HEK293 (cell line): ENCODE results near the gene ABCC11.

Experiments used
- CTCF ChIA-PET: fragments of 350-600 bp; formaldehyde crosslinking; extraction: SDS; loops from one replicate; lab custom pipeline; 2021; ENCODE audit warnings: antibody characterized with exemption; lab: Yijun Ruan, JAX
- POLR2A ChIA-PET: fragments of 300-600 bp; formaldehyde crosslinking; extraction: SDS; loops from one replicate; lab custom pipeline; 2020; ENCODE audit warnings: antibody characterized with exemption, inconsistent platforms; lab: Yijun Ruan, JAX
- H3K27ac ChIP-seq: fragments of 200-500 bp; sonication (Bioruptor generic); 2 replicates; pipeline ENCODE4 v1.5.1; 2014; ENCODE audit warnings: low read depth, low read length, control low read depth, inconsistent platforms; ENCODE audit errors: extremely low read depth
- H3K36me3 ChIP-seq, 2 experiments: fragments of 200-500 bp in 1 of 2; sonication (Bioruptor generic) in 1 of 2; 1 replicate in 1 of 2; 2 replicates in 1 of 2; pipeline ENCODE4 v1.5.1; 2014 to 2017; ENCODE audit warnings: inconsistent platforms in 2 of 2, low read length in 2 of 2; ENCODE audit not compliant: control insufficient read depth in 2 of 2, insufficient read depth in 1 of 2
- H3K4me1 ChIP-seq: fragments of 200-500 bp; sonication (Bioruptor generic); 2 replicates; pipeline ENCODE4 v1.5.1; 2014; ENCODE audit warnings: mild to moderate bottlenecking, low read length, inconsistent platforms; ENCODE audit not compliant: control insufficient read depth, insufficient read depth
- H3K4me3 ChIP-seq: 2 replicates; pipeline ENCODE4 v1.5.1; 2011; ENCODE audit warnings: low read depth, mild to moderate bottlenecking, control low read depth, low read length, moderate library complexity
- H3K9me3 ChIP-seq: fragments of 200-500 bp; sonication (Bioruptor generic); 2 replicates; pipeline ENCODE4 v1.5.1; 2014; ENCODE audit warnings: low read depth, low read length, inconsistent platforms; ENCODE audit not compliant: control insufficient read depth, insufficient read depth
- BCL11A ChIP-seq: fragments of 450-650 bp; formaldehyde crosslinking; IDR thresholded peaks from 2 replicates; pipeline ENCODE4 v1.5.1; 2016; ENCODE audit warnings: low read depth, missing biosample characterization, missing genetic modification characterization
- EGR2 ChIP-seq: fragments of 450-650 bp; formaldehyde crosslinking; IDR thresholded peaks from 2 replicates; pipeline ENCODE4 v1.5.1; 2016; ENCODE audit warnings: low read depth, missing biosample characterization, missing genetic modification characterization
- GLIS1 ChIP-seq: fragments of 450-650 bp; formaldehyde crosslinking; IDR thresholded peaks from 2 replicates; pipeline ENCODE4 v1.5.1; 2016; ENCODE audit warnings: missing biosample characterization, missing genetic modification characterization
- KLF8 ChIP-seq: fragments of 450-650 bp; formaldehyde crosslinking; IDR thresholded peaks from 2 replicates; pipeline ENCODE4 v1.5.1; 2016; ENCODE audit warnings: missing biosample characterization, missing genetic modification characterization
- REPIN1 ChIP-seq: fragments of 450-650 bp; formaldehyde crosslinking; IDR thresholded peaks from 2 replicates; pipeline ENCODE4 v1.5.1; 2017; ENCODE audit warnings: missing biosample characterization, missing genetic modification characterization, low read depth
- ZEB2 ChIP-seq: fragments of 450-650 bp; formaldehyde crosslinking; IDR thresholded peaks from 2 replicates; pipeline ENCODE4 v1.5.1; 2016; ENCODE audit warnings: missing biosample characterization, missing genetic modification characterization
- ZNF366 ChIP-seq: fragments of 450-650 bp; formaldehyde crosslinking; conservative IDR thresholded peaks from 2 replicates; pipeline ENCODE4 v1.5.1; 2016; ENCODE audit warnings: missing biosample characterization, missing genetic modification characterization
- ZNF391 ChIP-seq: fragments of 450-650 bp; formaldehyde crosslinking; IDR thresholded peaks from 2 replicates; pipeline ENCODE4 v1.5.1; 2016; ENCODE audit warnings: low read depth, missing biosample characterization, missing genetic modification characterization, borderline replicate concordance
- ZNF426 ChIP-seq: fragments of 450-650 bp; formaldehyde crosslinking; IDR thresholded peaks from 2 replicates; pipeline ENCODE4 v1.5.1; 2017; ENCODE audit warnings: missing biosample characterization, missing genetic modification characterization, mild to moderate bottlenecking, inconsistent platforms, moderate library complexity
- ZNF510 ChIP-seq: fragments of 450-650 bp; formaldehyde crosslinking; IDR thresholded peaks from 2 replicates; pipeline ENCODE4 v1.5.1; 2018; ENCODE audit warnings: mild to moderate bottlenecking, missing genetic modification characterization, missing biosample characterization; ENCODE audit not compliant: insufficient replicate concordance
- ZNF544 ChIP-seq: fragments of 450-650 bp; formaldehyde crosslinking; IDR thresholded peaks from 2 replicates; pipeline ENCODE4 v1.5.0; 2017; ENCODE audit warnings: missing biosample characterization, missing genetic modification characterization
- ZNF548 ChIP-seq: fragments of 450-650 bp; formaldehyde crosslinking; IDR thresholded peaks from 2 replicates; pipeline ENCODE4 v1.5.1; 2016; ENCODE audit warnings: missing biosample characterization, missing genetic modification characterization
- ZNF585B ChIP-seq: fragments of 450-650 bp; formaldehyde crosslinking; IDR thresholded peaks from 2 replicates; pipeline ENCODE4 v1.5.1; 2016; ENCODE audit warnings: missing biosample characterization, missing genetic modification characterization
- ZNF670 ChIP-seq: fragments of 450-650 bp; formaldehyde crosslinking; IDR thresholded peaks from 2 replicates; pipeline ENCODE4 v1.5.1; 2016; ENCODE audit warnings: missing biosample characterization, missing genetic modification characterization, low read depth
- ZNF837 ChIP-seq: fragments of 450-650 bp; formaldehyde crosslinking; IDR thresholded peaks from 2 replicates; pipeline ENCODE4 v1.5.1; 2016; ENCODE audit warnings: missing biosample characterization, missing genetic modification characterization
- TF ChIP-seq, protein P1 (sequence below): fragments of 450-650 bp; formaldehyde crosslinking; IDR thresholded peaks from 2 replicates; pipeline ENCODE4 v1.5.1; 2017; ENCODE audit warnings: missing biosample characterization, missing genetic modification characterization
- TF ChIP-seq, protein P2 (sequence below): fragments of 450-650 bp; IDR thresholded peaks from 2 replicates; pipeline ENCODE4 v1.5.1; 2018; ENCODE audit warnings: missing biosample characterization, mild to moderate bottlenecking, missing genetic modification characterization
- TF ChIP-seq, protein P3 (sequence below): IDR thresholded peaks from 2 replicates; pipeline ENCODE4 v1.6.1; 2011; ENCODE audit warnings: mild to moderate bottlenecking, low read depth, low read length, borderline replicate concordance
- TF ChIP-seq, protein P4 (sequence below): fragments of 450-650 bp; formaldehyde crosslinking; IDR thresholded peaks from 2 replicates; pipeline ENCODE4 v1.5.1; 2016; ENCODE audit warnings: missing biosample characterization, missing genetic modification characterization
- TF ChIP-seq, protein P5 (sequence below): fragments of 450-650 bp; formaldehyde crosslinking; IDR thresholded peaks from 2 replicates; pipeline ENCODE4; 2016; ENCODE audit warnings: missing biosample characterization, missing genetic modification characterization
- TF ChIP-seq, protein P6 (sequence below): fragments of 450-650 bp; formaldehyde crosslinking; IDR thresholded peaks from 2 replicates; pipeline ENCODE4 v1.5.1; 2016; ENCODE audit warnings: missing biosample characterization, missing genetic modification characterization

Gene ABCC11

DNA sequence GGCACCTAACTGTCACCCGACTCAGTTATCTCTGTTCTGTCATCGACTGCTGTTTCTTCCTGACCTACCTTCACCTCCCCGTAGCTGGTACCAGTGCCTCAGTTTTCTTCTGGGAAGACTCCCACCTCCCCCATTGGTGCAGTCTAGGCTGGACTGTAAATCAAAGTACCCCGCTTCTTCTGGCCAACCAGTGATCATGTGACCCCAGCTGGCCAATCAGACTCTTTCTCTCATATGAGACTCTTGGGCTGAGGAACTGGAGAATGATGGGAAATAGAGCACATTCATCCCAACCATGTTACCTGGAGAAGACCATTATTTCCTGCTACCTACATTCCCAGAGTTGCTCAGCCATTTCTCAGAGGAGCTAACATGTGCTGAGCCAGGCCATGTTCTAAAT is 23.8 kb downstream of the ABCC11 start (continued):
- TF ChIP-seq, protein P1, sequence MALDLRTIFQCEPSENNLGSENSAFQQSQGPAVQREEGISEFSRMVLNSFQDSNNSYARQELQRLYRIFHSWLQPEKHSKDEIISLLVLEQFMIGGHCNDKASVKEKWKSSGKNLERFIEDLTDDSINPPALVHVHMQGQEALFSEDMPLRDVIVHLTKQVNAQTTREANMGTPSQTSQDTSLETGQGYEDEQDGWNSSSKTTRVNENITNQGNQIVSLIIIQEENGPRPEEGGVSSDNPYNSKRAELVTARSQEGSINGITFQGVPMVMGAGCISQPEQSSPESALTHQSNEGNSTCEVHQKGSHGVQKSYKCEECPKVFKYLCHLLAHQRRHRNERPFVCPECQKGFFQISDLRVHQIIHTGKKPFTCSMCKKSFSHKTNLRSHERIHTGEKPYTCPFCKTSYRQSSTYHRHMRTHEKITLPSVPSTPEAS (tag by site-specific recombination), result no peak
- TF ChIP-seq BCL11A (no peak), ZNF585B (no peak), ZNF544 (tag by site-specific recombination) (no peak)
- TF ChIP-seq, all 188 proteins: peak for 0

DNA sequence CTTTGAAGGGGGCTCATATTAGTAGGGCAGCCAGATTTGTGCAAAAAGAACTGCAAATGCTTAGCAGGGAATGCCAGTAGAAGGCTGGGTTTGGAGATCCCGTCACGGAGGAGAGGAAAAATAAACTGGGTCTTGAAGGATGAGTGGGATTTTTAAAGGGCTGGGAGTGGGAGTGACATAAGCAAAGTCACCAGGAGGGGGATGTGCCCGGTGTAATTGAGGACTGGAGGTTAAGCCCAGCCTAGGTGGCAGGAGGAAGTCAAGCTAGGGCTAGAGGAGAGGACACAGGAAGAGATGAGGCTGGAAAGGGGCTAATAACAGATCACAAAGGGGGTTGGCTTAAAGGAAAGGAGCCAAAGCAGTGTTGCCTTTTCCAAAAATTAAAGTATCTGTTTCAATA is 26.4 kb downstream of the ABCC11 start:
- no peaks in the 10 kb centered on the region for H3K9me3 ChIP-seq
- TF ChIP-seq KLF8 (no peak), EGR2 (tag by site-specific recombination) (peak; percentile 67)
- no peaks in the 10 kb centered on the region for H3K36me3 ChIP-seq
- H3K4me3 ChIP-seq, result no peak overlapping the region
- CTCF ChIA-PET, result no interaction called here
- no peaks in the 10 kb centered on the region for H3K4me1 ChIP-seq
- no peak overlapping the region for H3K27ac ChIP-seq
- POLR2A ChIA-PET, result no interaction called here

DNA sequence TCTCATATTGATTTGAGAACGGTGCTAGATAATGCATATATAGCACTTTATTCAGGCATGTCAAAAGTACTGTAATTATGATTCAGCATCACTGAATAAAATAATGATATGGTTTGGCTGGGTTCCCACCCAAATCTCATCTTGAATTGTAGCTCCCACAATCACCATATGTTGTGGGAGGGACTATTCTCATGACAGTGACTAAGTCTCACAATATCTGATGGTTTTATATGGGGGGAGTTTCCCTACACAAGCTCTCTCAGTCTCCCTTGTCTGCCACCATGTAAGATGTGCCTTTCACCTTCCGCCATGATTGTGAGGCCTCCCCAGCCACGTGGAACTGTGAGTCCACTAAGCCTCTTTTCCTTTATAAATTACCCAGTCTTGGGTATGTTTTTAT is 28.9 kb downstream of the ABCC11 start:
- H3K4me1 ChIP-seq, result no peaks in the 10 kb centered on the region
- ChIA-PET CTCF (interaction anchor here (0.7 to 1.0 kb wide), 2 partner anchors 8 to 16 kb away, joined by 3 to 4 read pairs; no protein-coding TSS in a partner anchor), POLR2A (no interaction called here)
- no peak overlapping the region for H3K27ac ChIP-seq
- H3K4me3 ChIP-seq, result no peak overlapping the region
- H3K9me3 ChIP-seq, result no peaks in the 10 kb centered on the region
- no peaks in the 10 kb centered on the region for H3K36me3 ChIP-seq
- no peak for TF ChIP-seq ZEB2 (tag by site-specific recombination)
- TF ChIP-seq ZNF510 (tag by site-specific recombination), result no peak
- TF ChIP-seq, protein P2, sequence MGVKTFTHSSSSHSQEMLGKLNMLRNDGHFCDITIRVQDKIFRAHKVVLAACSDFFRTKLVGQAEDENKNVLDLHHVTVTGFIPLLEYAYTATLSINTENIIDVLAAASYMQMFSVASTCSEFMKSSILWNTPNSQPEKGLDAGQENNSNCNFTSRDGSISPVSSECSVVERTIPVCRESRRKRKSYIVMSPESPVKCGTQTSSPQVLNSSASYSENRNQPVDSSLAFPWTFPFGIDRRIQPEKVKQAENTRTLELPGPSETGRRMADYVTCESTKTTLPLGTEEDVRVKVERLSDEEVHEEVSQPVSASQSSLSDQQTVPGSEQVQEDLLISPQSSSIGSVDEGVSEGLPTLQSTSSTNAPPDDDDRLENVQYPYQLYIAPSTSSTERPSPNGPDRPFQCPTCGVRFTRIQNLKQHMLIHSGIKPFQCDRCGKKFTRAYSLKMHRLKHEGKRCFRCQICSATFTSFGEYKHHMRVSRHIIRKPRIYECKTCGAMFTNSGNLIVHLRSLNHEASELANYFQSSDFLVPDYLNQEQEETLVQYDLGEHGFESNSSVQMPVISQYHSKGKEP (tag by site-specific recombination), result no peak
- no peak for TF ChIP-seq REPIN1
- TF ChIP-seq ZNF837 (tag by site-specific recombination), result no peak
- no peak for TF ChIP-seq ZNF391 (tag by site-specific recombination)
- TF ChIP-seq, protein P3, sequence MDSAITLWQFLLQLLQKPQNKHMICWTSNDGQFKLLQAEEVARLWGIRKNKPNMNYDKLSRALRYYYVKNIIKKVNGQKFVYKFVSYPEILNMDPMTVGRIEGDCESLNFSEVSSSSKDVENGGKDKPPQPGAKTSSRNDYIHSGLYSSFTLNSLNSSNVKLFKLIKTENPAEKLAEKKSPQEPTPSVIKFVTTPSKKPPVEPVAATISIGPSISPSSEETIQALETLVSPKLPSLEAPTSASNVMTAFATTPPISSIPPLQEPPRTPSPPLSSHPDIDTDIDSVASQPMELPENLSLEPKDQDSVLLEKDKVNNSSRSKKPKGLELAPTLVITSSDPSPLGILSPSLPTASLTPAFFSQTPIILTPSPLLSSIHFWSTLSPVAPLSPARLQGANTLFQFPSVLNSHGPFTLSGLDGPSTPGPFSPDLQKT, result no peak
- no peak for TF ChIP-seq ZNF548 (tag by site-specific recombination)

DNA sequence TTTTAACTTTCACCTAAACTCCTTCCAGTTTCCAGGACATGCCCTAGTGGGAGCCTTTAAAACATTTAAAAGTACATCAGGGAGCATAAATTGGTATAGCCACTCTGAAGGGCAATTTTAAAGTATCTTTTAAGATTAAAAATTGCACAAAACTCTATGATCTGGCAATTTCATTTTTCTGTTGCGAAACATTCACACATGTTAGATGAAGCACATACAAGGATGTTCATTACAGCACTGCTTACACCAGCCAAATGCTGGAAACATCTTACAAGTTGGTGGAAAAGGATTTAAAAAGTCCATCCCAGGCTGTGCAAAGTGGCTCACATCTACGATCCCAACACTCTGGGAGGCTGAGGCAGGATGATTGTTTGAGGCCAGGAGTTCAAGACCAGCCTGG is 29.6 kb downstream of the ABCC11 start:
- no peak overlapping the region for H3K27ac ChIP-seq
- H3K9me3 ChIP-seq, result no peaks in the 10 kb centered on the region
- ChIA-PET POLR2A (no interaction called here), CTCF (no interaction called here)
- no peaks in the 10 kb centered on the region for H3K4me1 ChIP-seq
- H3K36me3 ChIP-seq, result no peaks in the 10 kb centered on the region
- H3K4me3 ChIP-seq, result no peak overlapping the region
- TF ChIP-seq, protein P4, sequence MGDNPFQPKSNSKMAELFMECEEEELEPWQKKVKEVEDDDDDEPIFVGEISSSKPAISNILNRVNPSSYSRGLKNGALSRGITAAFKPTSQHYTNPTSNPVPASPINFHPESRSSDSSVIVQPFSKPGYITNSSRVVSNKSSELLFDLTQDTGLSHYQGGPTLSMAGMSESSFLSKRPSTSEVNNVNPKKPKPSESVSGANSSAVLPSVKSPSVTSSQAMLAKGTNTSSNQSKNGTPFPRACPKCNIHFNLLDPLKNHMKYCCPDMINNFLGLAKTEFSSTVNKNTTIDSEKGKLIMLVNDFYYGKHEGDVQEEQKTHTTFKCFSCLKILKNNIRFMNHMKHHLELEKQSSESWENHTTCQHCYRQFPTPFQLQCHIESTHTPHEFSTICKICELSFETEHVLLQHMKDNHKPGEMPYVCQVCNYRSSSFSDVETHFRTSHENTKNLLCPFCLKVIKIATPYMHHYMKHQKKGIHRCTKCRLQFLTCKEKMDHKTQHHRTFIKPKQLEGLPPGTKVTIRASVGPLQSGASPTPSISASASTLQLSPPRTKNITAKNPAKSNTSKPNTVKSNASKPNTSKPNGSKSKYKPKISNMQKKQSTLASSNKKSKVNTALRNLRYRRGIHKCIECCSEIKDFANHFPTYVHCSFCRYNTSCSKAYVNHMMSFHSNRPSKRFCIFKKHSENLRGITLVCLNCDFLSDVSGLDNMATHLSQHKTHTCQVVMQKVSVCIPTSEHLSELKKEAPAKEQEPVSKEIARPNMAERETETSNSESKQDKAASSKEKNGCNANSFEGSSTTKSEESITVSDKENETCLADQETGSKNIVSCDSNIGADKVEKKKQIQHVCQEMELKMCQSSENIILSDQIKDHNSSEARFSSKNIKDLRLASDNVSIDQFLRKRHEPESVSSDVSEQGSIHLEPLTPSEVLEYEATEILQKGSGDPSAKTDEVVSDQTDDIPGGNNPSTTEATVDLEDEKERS (tag by site-specific recombination), result no peak
- TF ChIP-seq ZNF366 (tag by site-specific recombination) (no peak), ZNF426 (tag by site-specific recombination) (no peak), ZNF670 (tag by site-specific recombination) (no peak), GLIS1 (tag by site-specific recombination) (no peak)
- TF ChIP-seq, protein P5, sequence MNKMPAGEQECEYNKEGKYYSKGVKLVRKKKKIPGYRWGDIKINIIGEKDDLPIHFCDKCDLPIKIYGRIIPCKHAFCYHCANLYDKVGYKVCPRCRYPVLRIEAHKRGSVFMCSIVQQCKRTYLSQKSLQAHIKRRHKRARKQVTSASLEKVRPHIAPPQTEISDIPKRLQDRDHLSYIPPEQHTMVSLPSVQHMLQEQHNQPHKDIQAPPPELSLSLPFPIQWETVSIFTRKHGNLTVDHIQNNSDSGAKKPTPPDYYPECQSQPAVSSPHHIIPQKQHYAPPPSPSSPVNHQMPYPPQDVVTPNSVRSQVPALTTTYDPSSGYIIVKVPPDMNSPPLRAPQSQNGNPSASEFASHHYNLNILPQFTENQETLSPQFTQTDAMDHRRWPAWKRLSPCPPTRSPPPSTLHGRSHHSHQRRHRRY (tag by site-specific recombination), result no peak
- TF ChIP-seq, protein P6, sequence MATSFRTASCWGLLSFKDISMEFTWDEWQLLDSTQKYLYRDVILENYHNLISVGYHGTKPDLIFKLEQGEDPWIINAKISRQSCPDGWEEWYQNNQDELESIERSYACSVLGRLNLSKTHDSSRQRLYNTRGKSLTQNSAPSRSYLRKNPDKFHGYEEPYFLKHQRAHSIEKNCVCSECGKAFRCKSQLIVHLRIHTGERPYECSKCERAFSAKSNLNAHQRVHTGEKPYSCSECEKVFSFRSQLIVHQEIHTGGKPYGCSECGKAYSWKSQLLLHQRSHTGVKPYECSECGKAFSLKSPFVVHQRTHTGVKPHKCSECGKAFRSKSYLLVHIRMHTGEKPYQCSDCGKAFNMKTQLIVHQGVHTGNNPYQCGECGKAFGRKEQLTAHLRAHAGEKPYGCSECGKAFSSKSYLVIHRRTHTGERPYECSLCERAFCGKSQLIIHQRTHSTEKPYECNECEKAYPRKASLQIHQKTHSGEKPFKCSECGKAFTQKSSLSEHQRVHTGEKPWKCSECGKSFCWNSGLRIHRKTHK (tag by site-specific recombination), result no peak
